ENCODE results near the gene MRPS16. TPM values are rescaled to one million over a fixed set of nuclear protein-coding genes. Genes with fewer than 3 reads are reported as not detected.

Gene MRPS16
- total RNA-seq, 1 experiment from 2014 or later: 191 TPM

- no peaks in the 10 kb centered on the region for H3K27me3 Mint-ChIP-seq (ENCODE audit: insufficient read depth, unreplicated experiment)
- peaks cover 43% of the 10 kb centered on the region for H3K4me1 Mint-ChIP-seq (ENCODE audit: low read depth, unreplicated experiment)
- peak overlapping the region; percentile 100 for H3K27ac Mint-ChIP-seq (ENCODE audit: unreplicated experiment)
- intact Hi-C loops (cut with micrococcal nuclease; ENCODE audit: unreplicated experiment): loop anchor here (1.0 kb wide), 1 partner anchor 79 kb away; the partner anchor contains the start of genes ECD and FAM149B1
- TF ChIP-seq CTCF (IDR thresholded peaks at IDR 0.05; ENCODE audit: insufficient read depth in 1 of 2, low read depth in 1 of 2, low read length in 1 of 2, severe bottlenecking in 1 of 2, unreplicated experiment in 1 of 2): no peak
- H3K9me3 Mint-ChIP-seq (ENCODE audit: unreplicated experiment): no peaks in the 10 kb centered on the region
- peaks cover 6% of the 10 kb centered on the region for H3K36me3 ChIP-seq (ENCODE audit: control insufficient read depth, insufficient read depth, low read length)
- peak in 1 of 2 experiments; percentile 17 for DNase-seq
- no peaks in the 10 kb centered on the region for H3K9me3 ChIP-seq
- CTCF ChIA-PET: interaction anchor here (0.7 to 1.6 kb wide), 5 partner anchors 16 to 355 kb away, joined by 3 to 8 read pairs (median 6); partner anchors contain the start of genes ECD, FAM149B1 and P4HA1
- peak overlapping the region; percentile 99 for H3K4me3 Mint-ChIP-seq (ENCODE audit: unreplicated experiment)
- H3K27me3 ChIP-seq (replicated peaks; ENCODE audit: control insufficient read depth, insufficient read depth, low read length): no peaks in the 10 kb centered on the region
- POLR2A ChIA-PET: interaction anchor here (0.6 to 2.1 kb wide), 15 partner anchors 9 to 809 kb away, joined by 3 to 31 read pairs (median 5); partner anchors contain the start of genes CFAP70, ECD, FAM149B1 and P4HA1
- peaks cover 100% of the 10 kb centered on the region for H3K36me3 Mint-ChIP-seq (ENCODE audit: insufficient read depth, unreplicated experiment)
- TSS peak; percentile 85 for BruUV-seq (replicated peaks)
- H3K4me3 ChIP-seq (ENCODE audit: low read depth, low read length): peak overlapping the region; percentile 86
- H3K4me1 ChIP-seq: 0 out of 2 replicates have a peak, but pooled peaks cover 13% of the 10 kb centered on the region
These were observed 4.8 kb downstream of the MRPS16 start for GRCh38 chr10:73247509-73248258.

- Mint-ChIP-seq H3K9me3 (ENCODE audit: unreplicated experiment) (no peaks in the 10 kb centered on the region), H3K4me3 (ENCODE audit: unreplicated experiment) (peak within 1 kb of the TSS; percentile 99), H3K4me1 (ENCODE audit: low read depth, unreplicated experiment) (peaks cover 43% of the 10 kb centered on the region), H3K27me3 (ENCODE audit: insufficient read depth, unreplicated experiment) (no peaks in the 10 kb centered on the region), H3K36me3 (ENCODE audit: insufficient read depth, unreplicated experiment) (peaks cover 99% of the 10 kb centered on the region), H3K27ac (ENCODE audit: unreplicated experiment) (peak within 1 kb of the TSS; percentile 100)
- no TSS peak for BruUV-seq (replicated peaks)
- DNase-seq: peak; percentile 99 to 100
- TF ChIP-seq CTCF (IDR thresholded peaks at IDR 0.05; ENCODE audit: insufficient read depth in 1 of 2, low read depth in 1 of 2, low read length in 1 of 2, severe bottlenecking in 1 of 2, unreplicated experiment in 1 of 2): peak in 1 of 2 experiments; percentile 44
- peak within 1 kb of the TSS; percentile 86 for H3K4me3 ChIP-seq (ENCODE audit: low read depth, low read length)
- peaks cover 6% of the 10 kb centered on the region for H3K36me3 ChIP-seq (ENCODE audit: control insufficient read depth, insufficient read depth, low read length)
- intact Hi-C loops (cut with micrococcal nuclease; ENCODE audit: unreplicated experiment): loop anchor here (1.0 kb wide), 1 partner anchor 79 kb away; the partner anchor contains the start of genes ECD and FAM149B1
- no peaks in the 10 kb centered on the region for H3K27me3 ChIP-seq (replicated peaks; ENCODE audit: control insufficient read depth, insufficient read depth, low read length)
- CTCF ChIA-PET: interaction anchor here (0.7 to 1.6 kb wide), 6 partner anchors 9 to 354 kb away, joined by 3 to 8 read pairs (median 5); partner anchors contain the start of genes ECD, FAM149B1 and P4HA1
- POLR2A ChIA-PET: interaction anchor here (0.6 to 2.1 kb wide), 23 partner anchors 8 to 1396 kb away, joined by 3 to 31 read pairs (median 4); partner anchors contain the start of genes ADK, AP3M1, CFAP70 and ECD
- 0 out of 2 replicates have a peak, but pooled peaks cover 13% of the 10 kb centered on the region for H3K4me1 ChIP-seq
- no peaks in the 10 kb centered on the region for H3K9me3 ChIP-seq
These were observed 5.6 kb downstream of the MRPS16 start, which contains the start of gene DNAJC9 for GRCh38 chr10:73246646-73247508. Gene DNAJC9, minus strand, starts transcription at chr10:73247255. Its CDS starts 66 bp downstream, at chr10:73247189.

All from Caco-2 (cell line).